ENCODE data around the gene NRXN3. TPM values are rescaled to one million over a fixed set of nuclear protein-coding genes. Genes with fewer than 3 reads are reported as not detected.

Gene NRXN3
- polyA plus RNA-seq, 1 donor from 2014 or later = 110 TPM

DNA sequence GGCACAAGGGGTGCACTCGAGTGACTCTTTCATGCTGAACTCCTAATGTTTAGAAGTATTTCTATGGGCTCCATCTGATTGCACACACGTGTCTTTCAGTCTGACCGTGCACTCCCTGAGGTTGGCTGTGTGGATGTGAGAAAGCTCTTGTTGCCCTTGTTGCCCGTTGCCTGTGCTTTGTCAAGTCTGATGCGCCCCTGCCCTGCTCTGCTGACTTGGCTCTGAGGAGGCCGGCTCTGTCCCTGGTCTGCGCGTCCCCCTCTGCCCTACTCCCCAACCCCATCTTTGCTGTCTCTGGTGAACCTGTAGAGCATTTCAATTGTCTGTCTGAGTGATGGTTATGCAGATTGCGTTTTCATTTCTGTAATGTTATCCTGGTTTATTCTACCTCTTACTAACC is 802.3 kb downstream of the NRXN3 start:
- H3K9me2 ChIP-seq (ENCODE audit: insufficient read depth, low read length) = no peaks in the 10 kb centered on the region
- H3K79me2 ChIP-seq (replicated peaks; ENCODE audit: insufficient read depth, low read length) = no peaks in the 10 kb centered on the region
- H3F3A ChIP-seq (ENCODE audit: insufficient read depth, low read length, poor library complexity, severe bottlenecking) = peaks cover 3% of the 10 kb centered on the region
- H3K4me2 ChIP-seq (ENCODE audit: low read length) = no peak overlapping the region
- H3K27ac ChIP-seq (ENCODE audit: low read length) = peak overlapping the region; percentile 7
- TF ChIP-seq SMC3 (conservative IDR thresholded peaks at IDR 0.05; ENCODE audit: poor library complexity) (no peak), POLR2AphosphoS5 (IDR thresholded peaks at IDR 0.05) (no peak), RAD21 (conservative IDR thresholded peaks at IDR 0.05) (no peak), EP300 (conservative IDR thresholded peaks at IDR 0.05; ENCODE audit: poor library complexity, severe bottlenecking) (no peak), TAF1 (IDR thresholded peaks at IDR 0.05; ENCODE audit: low read depth) (no peak), EZH2 (IDR thresholded peaks at IDR 0.05; ENCODE audit: borderline replicate concordance, insufficient read depth, low read length, poor library complexity, severe bottlenecking) (no peak), MXI1 (conservative IDR thresholded peaks at IDR 0.05; ENCODE audit: poor library complexity, severe bottlenecking) (no peak)
- TF ChIP-seq, protein P1, sequence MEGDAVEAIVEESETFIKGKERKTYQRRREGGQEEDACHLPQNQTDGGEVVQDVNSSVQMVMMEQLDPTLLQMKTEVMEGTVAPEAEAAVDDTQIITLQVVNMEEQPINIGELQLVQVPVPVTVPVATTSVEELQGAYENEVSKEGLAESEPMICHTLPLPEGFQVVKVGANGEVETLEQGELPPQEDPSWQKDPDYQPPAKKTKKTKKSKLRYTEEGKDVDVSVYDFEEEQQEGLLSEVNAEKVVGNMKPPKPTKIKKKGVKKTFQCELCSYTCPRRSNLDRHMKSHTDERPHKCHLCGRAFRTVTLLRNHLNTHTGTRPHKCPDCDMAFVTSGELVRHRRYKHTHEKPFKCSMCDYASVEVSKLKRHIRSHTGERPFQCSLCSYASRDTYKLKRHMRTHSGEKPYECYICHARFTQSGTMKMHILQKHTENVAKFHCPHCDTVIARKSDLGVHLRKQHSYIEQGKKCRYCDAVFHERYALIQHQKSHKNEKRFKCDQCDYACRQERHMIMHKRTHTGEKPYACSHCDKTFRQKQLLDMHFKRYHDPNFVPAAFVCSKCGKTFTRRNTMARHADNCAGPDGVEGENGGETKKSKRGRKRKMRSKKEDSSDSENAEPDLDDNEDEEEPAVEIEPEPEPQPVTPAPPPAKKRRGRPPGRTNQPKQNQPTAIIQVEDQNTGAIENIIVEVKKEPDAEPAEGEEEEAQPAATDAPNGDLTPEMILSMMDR (IDR thresholded peaks at IDR 0.05; ENCODE audit: poor library complexity, severe bottlenecking) = no peak
- TF ChIP-seq, protein P2, sequence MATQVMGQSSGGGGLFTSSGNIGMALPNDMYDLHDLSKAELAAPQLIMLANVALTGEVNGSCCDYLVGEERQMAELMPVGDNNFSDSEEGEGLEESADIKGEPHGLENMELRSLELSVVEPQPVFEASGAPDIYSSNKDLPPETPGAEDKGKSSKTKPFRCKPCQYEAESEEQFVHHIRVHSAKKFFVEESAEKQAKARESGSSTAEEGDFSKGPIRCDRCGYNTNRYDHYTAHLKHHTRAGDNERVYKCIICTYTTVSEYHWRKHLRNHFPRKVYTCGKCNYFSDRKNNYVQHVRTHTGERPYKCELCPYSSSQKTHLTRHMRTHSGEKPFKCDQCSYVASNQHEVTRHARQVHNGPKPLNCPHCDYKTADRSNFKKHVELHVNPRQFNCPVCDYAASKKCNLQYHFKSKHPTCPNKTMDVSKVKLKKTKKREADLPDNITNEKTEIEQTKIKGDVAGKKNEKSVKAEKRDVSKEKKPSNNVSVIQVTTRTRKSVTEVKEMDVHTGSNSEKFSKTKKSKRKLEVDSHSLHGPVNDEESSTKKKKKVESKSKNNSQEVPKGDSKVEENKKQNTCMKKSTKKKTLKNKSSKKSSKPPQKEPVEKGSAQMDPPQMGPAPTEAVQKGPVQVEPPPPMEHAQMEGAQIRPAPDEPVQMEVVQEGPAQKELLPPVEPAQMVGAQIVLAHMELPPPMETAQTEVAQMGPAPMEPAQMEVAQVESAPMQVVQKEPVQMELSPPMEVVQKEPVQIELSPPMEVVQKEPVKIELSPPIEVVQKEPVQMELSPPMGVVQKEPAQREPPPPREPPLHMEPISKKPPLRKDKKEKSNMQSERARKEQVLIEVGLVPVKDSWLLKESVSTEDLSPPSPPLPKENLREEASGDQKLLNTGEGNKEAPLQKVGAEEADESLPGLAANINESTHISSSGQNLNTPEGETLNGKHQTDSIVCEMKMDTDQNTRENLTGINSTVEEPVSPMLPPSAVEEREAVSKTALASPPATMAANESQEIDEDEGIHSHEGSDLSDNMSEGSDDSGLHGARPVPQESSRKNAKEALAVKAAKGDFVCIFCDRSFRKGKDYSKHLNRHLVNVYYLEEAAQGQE (IDR thresholded peaks at IDR 0.05; ENCODE audit: borderline replicate concordance) = no peak
- no peaks in the 10 kb centered on the region for H3K9me3 ChIP-seq (ENCODE audit: low read length)
- H3K9ac ChIP-seq (ENCODE audit: low read length) = no peak overlapping the region
- H3K4me3 ChIP-seq (ENCODE audit: low read length) = no peak overlapping the region
- H2AFZ ChIP-seq (ENCODE audit: low read depth, low read length) = no peak overlapping the region
- H3K36me3 ChIP-seq (ENCODE audit: insufficient read depth, low read length) = no peaks in the 10 kb centered on the region
- H4K20me1 ChIP-seq (ENCODE audit: insufficient read depth) = no peaks in the 10 kb centered on the region
- H3K27me3 ChIP-seq (ENCODE audit: insufficient read depth, low read depth, low read length) = no peaks in the 10 kb centered on the region

DNA sequence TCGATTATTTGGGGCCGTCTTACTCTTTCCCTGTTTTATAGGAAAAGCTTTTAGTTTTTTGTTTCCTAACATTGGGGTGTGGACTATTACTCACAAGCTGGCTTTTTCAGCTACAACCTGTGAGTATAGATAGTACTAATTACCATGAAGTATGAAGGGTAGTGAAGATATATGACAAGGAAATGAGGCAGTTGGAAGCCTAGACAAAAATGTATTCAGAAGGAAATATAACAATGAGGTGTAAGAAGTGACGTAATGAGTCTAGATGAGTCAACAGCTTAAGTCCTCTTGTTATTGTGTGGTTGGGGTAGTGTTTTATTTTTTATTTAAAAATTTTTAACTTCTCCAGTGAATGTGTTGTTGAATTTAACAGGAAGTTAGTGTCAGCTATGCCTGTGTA is 804.5 kb downstream of the NRXN3 start:
- no peaks in the 10 kb centered on the region for H3K36me3 ChIP-seq (ENCODE audit: insufficient read depth, low read length)

DNA sequence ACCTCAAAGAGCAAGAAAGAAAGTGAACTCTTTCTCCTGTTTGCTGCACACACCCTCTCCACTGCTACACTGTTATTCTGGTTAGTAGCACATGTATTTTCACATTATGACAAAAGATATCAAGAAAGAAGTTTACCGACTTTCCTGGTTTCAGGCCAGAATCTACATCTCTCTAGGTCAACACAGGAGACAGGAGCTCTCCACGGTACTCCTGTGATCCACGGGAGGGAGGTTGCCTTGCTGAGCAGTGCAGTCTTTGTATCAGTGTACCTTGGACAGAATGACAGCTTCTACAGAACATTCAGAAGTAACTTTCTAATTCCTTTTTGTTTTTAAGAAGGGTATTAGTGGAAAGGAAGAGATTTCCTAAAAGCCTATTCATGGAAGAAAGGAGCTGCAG is 805.6 kb downstream of the NRXN3 start:
- no peak overlapping the region for H2AFZ ChIP-seq (ENCODE audit: low read depth, low read length)
- TF ChIP-seq EZH2 (IDR thresholded peaks at IDR 0.05; ENCODE audit: borderline replicate concordance, insufficient read depth, low read length, poor library complexity, severe bottlenecking) (no peak), POLR2AphosphoS5 (IDR thresholded peaks at IDR 0.05) (no peak), MXI1 (conservative IDR thresholded peaks at IDR 0.05; ENCODE audit: poor library complexity, severe bottlenecking) (no peak), SMC3 (conservative IDR thresholded peaks at IDR 0.05; ENCODE audit: poor library complexity) (no peak), TAF1 (IDR thresholded peaks at IDR 0.05; ENCODE audit: low read depth) (no peak), RAD21 (conservative IDR thresholded peaks at IDR 0.05) (no peak), EP300 (conservative IDR thresholded peaks at IDR 0.05; ENCODE audit: poor library complexity, severe bottlenecking) (no peak)
- TF ChIP-seq, protein P1 (IDR thresholded peaks at IDR 0.05; ENCODE audit: poor library complexity, severe bottlenecking) = no peak
- TF ChIP-seq, protein P2 (IDR thresholded peaks at IDR 0.05; ENCODE audit: borderline replicate concordance) = no peak
- H3K27ac ChIP-seq (ENCODE audit: low read length) = no peak overlapping the region
- H3K36me3 ChIP-seq (ENCODE audit: insufficient read depth, low read length) = no peaks in the 10 kb centered on the region
- no peak overlapping the region for H3K4me3 ChIP-seq (ENCODE audit: low read length)
- H3K27me3 ChIP-seq (ENCODE audit: insufficient read depth, low read depth, low read length) = no peaks in the 10 kb centered on the region
- no peaks in the 10 kb centered on the region for H3K9me3 ChIP-seq (ENCODE audit: low read length)
- H3F3A ChIP-seq (ENCODE audit: insufficient read depth, low read length, poor library complexity, severe bottlenecking) = peaks cover 3% of the 10 kb centered on the region
- H4K20me1 ChIP-seq (ENCODE audit: insufficient read depth) = no peaks in the 10 kb centered on the region
- no peak overlapping the region for H3K9ac ChIP-seq (ENCODE audit: low read length)
- no peaks in the 10 kb centered on the region for H3K79me2 ChIP-seq (replicated peaks; ENCODE audit: insufficient read depth, low read length)
- no peak overlapping the region for H3K4me2 ChIP-seq (ENCODE audit: low read length)
- no peaks in the 10 kb centered on the region for H3K9me2 ChIP-seq (ENCODE audit: insufficient read depth, low read length)

More for the DNA sequence above, 804.5 kb downstream of the NRXN3 start:
- TF ChIP-seq RAD21 (conservative IDR thresholded peaks at IDR 0.05) (no peak), SMC3 (conservative IDR thresholded peaks at IDR 0.05; ENCODE audit: poor library complexity) (no peak)
- H2AFZ ChIP-seq (ENCODE audit: low read depth, low read length) = no peak overlapping the region
- H3K27me3 ChIP-seq (ENCODE audit: insufficient read depth, low read depth, low read length) = no peaks in the 10 kb centered on the region
- H3F3A ChIP-seq (ENCODE audit: insufficient read depth, low read length, poor library complexity, severe bottlenecking) = peaks cover 3% of the 10 kb centered on the region
- no peak overlapping the region for H3K27ac ChIP-seq (ENCODE audit: low read length)
- H3K4me2 ChIP-seq (ENCODE audit: low read length) = no peak overlapping the region
- H3K9me3 ChIP-seq (ENCODE audit: low read length) = no peaks in the 10 kb centered on the region
- H4K20me1 ChIP-seq (ENCODE audit: insufficient read depth) = no peaks in the 10 kb centered on the region
- no peaks in the 10 kb centered on the region for H3K79me2 ChIP-seq (replicated peaks; ENCODE audit: insufficient read depth, low read length)
- H3K9me2 ChIP-seq (ENCODE audit: insufficient read depth, low read length) = no peaks in the 10 kb centered on the region
- H3K4me3 ChIP-seq (ENCODE audit: low read length) = no peak overlapping the region
- H3K9ac ChIP-seq (ENCODE audit: low read length) = no peak overlapping the region
